ENCODE measurements around the gene FNDC3B.

FNDC3B gene

DNA sequence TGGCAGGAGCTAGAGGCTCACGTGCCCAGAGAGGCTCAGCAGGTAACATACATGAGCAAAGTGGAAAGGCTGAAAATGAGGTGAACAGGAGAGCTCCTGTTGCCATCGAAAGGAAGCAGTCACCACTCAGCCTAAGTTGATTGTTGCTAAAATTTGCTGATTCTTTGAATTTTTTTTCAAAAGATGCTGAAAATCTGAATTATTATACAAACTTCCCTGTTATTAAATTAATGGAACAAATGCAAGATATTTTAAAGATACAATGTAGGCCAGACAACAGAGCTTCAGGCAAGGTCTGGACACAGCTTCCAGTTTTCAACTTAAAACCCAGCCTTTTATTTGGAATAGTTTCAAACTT lies 257.6 kb downstream of the FNDC3B start:
- DNase-seq: no peak

DNA sequence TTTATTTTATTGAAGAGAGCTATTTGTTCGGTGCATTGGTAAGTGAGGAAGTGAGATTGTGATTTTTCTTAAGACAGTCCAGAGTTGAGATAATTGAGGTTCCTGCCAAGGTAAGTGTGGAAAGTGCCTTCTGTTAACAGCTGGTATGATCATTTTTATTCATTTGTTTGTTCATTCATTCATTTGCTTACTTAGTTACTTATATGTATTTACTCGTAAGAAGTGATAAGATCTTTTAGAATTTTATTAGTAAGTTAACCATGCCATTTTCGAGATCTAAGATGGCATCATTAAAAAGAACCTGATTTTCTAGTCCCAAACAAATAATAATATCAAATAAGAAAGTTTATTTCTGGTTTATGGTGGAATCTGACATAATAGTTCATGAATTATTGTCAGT lies 258.9 kb downstream of the FNDC3B start:
- no peak for DNase-seq

DNA sequence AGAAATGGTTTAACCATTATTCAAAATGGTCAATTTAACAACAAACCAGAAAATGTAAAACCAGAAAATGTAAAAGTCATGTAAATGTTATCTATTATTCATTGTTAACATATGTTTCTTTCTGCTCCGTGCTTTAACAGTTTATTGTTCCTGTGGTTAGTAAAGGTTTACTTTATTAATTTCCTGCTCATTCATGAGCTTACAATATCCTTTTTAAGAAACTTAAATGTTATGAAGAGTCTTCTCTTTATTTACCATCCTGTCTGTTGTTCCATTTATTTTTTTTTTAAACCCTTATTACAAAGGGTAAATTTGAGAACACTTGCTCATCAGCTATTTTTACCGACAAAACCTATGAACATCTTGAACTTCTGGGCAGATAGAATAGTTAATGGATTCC lies 260.8 kb downstream of the FNDC3B start:
- no peak for DNase-seq

DNA sequence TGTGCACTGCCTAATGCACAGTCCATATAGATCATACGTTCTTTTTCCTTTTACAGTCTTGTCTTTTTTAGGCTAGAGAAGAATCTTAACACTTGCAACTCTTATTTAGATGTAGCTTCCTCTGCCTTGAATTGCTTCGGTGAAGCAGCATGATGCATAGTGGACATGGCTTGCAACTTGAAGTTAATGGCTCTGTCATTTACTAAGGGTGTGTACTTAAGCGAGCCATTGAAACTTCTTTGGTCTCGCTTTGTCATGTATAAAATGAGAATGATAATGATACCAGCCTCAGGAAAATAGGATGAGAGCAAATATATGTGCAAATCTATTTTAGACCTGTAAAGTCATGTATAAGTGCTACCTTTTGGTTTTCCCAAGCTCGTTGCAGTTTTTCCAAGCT lies 261.5 kb downstream of the FNDC3B start:
- DNase-seq: no peak

DNA sequence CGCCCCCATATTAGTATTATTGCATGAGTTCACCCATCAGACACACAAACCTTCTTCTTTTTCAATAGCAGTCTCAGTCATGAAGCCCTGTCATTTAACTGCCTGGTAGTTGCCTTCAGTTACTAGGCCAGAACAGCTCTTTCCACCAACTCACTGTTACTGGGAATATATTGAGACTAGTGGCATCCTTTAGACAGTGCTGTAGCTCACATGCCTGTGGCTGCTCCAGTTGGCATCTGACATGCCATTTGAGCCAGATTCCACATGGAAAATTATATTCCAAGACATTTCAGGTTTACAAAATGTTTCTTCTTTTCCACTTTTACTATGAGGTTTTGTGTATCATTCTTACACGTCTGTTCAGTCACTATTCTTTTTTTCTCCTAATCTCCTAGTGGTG lies 262.8 kb downstream of the FNDC3B start:
- no peak for DNase-seq

DNA sequence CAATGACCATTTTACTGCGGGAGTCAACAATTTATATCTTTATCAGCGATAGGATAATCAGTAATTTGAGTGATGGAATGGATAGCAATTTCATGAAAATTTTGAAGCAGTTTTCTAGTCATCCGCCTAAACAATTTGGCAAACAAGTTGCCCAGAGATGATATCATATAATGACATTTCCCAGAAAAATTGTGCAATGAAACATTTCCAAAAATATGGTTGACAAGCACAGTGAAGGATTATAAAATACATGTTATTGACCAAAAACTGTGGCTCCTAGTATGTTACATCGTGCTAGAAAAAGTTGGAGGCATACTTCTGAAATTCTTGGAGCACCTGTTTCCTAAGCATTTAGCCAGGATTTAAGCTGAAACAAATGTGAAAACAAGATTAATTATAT lies 263.8 kb downstream of the FNDC3B start:
- DNase-seq: no peak

DNA sequence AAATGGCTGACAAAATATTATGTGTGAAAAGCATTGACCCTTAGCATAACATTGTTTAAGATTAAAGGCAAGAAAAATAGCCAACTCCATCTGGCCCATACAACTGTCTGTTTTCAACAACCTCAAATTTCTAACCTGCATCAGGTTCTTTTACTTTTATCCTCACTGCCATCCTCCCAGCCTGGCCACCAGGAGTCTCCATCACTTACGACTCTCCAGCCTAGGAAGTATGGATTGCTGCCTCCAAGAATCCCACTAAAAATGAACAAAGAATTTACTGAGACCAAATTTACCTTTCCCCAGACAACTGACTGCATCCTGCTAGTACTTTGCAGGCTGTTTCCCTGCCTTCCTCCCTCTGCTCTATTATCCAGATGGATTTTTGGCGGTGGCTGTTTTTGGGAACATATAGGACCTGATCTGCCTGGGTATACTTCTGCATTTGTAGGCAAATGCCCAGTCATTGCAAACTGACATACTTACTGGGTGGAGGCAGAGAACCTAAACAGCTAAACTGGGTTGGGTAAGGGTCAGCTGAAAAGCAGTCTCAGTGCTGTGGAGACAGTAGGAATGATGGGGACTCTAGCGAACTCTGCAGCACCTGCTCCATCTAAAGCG lies 264.7 kb downstream of the FNDC3B start:
- no peak for DNase-seq

DNA sequence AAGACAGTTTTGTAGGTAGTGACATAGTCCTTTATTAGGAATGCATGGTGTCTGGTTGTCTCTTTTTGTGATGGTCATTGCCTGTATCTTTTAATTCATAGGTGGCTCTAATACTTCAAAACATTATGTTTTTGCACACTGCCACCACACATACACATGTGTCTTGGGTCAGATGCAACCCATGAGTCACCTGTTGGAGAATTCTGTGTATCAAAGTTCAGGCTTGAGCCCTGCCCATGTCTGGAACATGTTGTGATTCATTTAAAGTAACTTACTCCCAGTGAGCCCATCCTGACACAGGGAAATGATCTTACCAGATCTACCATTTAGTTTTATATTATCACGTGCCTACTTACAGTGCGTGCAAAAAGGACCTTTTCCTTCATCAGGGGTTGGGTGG lies 266.2 kb downstream of the FNDC3B start:
- no peak for DNase-seq

DNA sequence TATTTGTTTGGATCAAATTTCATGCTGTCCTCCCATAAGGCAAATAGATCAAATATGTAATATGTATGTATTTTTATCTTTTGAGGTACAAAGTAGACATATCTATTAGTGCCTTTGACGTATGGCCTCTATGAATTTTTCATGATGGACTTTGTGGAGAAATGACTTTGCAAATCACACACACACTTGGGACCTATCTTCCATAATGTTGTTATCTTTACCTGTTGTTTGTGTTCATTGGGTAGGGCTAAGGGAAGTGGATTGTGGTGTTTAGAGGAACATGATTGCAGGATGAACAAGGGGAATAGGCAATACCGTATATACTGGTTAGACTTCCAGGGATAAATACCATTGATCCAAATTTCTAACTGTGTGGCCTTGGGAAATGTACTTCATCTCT lies 266.6 kb downstream of the FNDC3B start:
- no peak for DNase-seq

DNA sequence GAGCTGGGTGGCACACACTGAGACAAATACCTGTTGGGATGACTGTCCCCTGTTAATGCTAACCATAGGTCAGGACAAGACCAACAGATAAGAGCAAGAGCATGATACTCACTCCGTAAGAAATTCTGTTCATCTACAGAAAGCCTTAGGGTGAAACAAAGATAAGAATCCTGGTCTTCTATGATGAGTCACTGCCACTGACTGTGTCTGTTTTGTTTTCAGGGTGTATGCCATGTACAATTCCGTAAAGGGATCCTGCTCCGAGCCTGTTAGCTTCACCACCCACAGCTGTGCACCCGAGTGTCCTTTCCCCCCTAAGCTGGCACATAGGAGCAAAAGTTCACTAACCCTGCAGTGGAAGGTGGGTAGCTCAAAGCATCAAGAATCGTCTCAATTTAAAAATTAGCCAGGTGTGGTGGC lies 267.8 kb downstream of the FNDC3B start:
- no peak for DNase-seq

DNA sequence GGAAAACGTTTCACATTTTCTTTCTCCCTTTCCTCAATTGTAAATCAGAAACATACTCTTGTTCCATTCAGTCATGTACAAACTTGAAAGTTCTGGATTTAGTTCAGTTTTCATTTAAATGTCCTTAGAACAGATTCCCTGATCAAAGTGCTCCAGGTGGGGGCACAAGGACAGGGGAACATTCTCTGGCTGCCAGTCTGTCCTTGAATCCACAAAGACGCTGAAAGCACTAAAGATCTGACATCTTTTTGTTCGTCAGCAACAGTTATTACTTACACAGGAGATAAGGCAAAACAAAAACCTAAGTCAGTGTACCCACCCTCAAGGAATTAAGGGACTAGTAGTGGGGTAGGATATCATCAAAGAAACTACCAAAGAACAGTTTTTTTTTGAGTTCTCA lies 269.7 kb downstream of the FNDC3B start:
- no peak for DNase-seq

DNA sequence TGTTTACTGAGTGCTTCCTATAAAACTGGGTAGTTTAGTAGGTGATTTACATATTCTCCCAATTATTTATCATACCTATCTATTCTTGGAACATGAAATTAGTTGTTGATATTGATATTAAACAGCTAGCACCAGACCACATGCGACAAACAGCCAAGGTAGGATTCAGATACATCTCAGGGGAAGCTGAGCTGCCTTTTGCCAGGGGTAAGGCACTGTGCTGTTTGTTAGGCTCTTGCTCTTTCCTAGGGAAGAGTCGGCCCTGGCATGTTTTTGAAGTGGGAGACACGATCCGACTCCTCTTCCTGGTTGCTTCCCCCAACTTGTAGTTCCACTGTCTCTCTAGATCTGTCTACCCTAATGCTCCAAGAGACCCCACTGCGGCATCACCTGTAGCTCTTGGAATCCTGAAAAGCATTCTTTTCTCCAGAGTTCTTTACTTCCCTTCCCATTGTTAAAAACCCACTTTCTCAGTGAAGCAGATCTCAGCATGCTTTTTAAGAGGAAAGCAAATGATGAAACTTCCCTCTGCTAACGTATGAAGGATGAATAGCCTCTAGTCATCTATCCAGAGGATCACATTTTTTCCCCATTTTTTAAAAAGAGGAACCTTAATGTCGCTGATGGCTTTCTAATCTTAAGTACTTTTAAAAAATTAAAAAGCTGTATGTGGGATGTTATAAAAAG lies 270.5 kb downstream of the FNDC3B start:
- no peak for DNase-seq

DNA sequence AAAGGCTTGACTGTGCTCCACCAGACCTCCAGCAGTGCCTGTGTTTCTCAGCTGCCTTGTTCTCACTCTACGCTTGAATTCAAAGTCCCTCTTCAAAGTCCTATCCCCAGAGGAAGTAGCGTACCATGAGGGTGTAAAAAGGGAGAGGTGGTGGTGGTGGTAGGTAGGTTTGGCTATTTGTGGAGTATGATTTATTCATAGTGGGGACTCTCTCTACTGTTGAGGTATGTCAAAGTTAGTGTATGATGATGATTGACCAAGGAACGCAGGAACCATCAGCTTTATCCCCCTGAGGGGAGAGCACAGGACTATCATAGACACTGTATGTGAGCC lies 271.0 kb downstream of the FNDC3B start:
- DNase-seq: no peak

DNA sequence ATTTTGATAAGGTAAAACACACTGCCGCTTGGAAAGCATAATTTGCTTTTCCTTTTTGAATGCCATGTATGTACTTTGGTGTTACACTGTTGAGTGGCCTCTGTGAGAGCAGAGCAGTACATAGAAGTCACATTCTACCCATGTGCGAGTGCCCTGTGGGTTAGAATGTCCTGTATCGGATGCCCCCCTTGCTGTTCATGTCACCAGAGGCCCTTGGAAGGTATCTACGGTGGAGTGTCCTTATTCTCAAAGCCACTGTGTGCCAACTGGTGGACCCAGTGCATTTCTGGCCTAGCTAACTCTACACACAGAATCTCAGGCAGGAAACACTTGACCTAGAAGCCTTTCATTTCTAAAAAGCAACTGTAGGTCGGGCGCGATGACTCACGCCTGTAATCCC lies 271.8 kb downstream of the FNDC3B start:
- DNase-seq: no peak

DNA sequence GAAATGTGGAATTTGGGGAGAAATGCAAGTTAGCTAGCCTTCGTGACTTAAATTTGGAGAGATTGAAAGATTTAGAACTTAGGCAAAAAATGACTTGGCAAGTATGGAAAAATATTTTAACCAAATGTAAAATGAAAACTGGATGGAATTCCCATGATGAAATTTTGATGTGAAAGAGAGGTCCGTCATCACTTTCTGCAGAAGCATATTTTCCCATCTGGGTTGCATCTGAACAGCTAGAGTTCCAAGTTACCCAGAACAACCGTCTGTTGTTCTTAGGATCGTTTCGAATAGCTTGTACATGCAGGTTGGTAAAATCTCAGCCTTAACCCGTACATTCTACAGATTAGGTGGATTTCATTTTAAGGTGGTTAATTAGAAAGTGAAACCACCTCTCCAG lies 272.6 kb downstream of the FNDC3B start:
- no peak for DNase-seq

DNA sequence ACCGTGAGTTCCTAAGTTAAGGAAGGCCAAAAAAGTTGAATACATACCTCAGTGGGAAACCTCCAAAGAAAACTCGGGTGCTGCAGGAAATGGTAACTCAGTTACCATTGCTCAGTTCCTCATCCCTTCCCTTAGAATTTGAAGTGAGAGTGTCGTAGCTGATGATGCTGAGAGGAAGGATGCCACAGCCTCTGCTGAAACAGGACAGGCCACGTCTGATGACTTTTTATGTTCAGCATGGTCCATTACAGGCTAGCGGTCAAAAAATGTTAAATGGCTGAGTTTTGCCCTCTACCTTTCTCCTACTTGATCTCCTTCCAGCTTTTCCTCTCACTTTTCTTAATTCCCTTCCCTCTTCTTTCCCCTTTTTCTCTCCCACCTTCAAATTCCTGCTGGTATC lies 273.3 kb downstream of the FNDC3B start:
- no peak for DNase-seq

DNA sequence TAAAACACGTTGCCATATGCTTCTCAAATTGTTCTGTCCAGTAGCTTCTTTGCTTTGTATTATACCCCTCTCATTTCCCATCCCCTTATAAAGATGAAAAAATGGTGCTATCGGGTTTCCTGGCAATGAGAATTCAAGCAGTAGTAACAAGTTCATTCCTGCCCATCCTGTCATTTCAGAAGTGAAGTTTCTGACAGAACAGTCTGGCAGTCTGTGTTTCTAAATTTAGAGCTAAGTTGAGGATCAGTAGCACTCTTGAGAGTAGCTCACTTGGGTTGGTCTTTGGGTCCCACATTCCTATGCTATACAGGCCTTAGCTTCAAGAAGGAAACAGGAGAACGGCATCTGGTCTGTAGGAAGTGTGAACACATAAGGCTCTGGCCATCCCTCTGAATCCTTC lies 274.3 kb downstream of the FNDC3B start:
- no peak for DNase-seq

DNA sequence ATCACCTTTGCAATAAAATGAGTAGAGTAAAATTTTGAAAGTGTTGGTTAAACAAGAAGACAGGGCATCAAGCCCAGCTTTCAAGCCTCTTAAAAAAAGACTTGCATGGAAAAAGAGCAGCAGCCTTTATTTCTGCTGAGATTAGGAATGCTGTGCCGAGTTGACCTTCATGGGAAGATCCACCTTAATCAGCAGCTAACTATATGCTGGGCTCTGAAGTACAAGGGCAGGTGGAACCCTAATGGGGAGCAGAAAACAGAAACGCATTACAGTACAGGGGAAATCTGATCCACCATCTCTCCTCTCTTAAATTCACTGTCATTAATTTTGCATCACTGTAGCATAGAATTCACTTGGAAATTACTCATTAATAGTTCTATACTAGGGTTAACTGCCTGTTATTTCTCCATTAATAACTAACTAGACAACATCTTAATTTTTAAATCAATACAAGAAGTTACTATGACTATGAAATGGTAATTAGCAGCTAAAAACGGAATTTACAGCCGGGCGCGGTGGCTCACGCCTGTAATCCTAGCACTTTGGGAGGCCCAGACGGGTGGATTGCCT lies 275.3 kb downstream of the FNDC3B start:
- no peak for DNase-seq

DNA sequence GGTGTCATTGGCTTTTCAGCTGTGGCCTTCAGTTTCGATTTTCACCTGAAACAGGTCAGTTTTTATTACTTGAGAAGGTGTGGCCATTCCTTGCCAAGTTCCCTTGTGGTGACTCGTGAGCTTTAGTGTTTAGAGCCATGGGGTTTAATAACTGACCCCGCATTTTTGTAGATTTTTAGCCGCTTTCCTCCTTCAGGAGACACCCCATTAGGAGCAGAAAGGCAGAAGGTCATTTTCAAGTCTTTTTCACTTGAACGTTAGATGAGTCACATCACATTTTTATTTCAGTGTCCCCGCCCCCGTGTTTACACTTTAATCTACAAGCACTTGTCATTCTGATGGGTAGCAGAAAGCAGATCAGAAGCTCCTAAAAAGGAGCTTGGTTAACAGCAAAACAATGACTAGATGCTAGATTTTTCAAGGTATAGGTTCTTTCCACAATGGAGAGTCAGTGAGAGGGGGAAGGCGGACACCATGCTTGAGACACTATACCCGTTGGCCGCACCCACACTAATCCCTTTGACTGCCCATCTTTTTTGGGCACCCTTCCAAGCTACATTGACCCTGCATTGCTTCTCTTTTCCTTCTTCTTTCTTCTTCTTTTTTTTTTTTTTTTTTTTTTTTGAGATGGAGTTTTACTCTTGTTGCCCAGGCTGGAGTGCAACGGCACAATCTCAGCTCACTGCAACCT lies 276.2 kb downstream of the FNDC3B start:
- no peak for DNase-seq

DNA sequence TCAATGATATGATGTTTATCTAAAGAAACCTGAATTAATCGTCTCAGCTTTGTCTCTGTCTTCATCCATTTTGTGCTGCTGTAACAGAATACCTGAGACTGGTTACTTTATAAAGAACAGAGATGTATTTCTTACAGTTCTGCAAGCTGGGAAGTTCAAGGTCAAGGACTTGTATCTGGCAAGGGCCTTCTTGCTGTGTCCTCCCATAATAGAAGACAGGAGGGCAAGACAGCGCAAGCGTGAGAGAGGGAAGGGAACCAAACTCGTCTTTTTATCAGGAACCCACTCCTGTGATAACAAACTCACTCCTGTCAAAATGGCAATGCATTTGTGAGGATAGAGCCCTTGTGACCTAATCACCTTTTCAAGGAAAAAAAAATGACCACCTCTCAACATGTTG lies 277.4 kb downstream of the FNDC3B start:
- DNase-seq: no peak

DNA sequence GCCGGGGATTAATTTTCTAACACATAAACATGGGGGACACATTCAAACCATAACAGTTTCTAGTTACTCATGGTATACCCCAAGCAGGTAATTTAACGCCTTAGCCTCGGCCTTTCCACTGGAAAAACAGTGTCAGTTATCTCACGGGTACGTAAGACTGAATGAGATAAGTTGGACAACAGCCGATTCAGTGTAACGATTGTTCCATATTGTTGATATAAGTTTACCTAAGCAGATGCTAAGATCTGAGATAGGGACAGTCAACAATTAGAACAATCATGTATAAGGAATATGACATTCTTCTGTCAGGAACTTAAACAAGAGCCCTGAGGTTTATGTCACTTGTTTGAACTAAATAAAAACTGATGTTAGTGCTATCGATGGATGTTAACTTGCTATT lies 278.1 kb downstream of the FNDC3B start:
- no peak for DNase-seq

DNA sequence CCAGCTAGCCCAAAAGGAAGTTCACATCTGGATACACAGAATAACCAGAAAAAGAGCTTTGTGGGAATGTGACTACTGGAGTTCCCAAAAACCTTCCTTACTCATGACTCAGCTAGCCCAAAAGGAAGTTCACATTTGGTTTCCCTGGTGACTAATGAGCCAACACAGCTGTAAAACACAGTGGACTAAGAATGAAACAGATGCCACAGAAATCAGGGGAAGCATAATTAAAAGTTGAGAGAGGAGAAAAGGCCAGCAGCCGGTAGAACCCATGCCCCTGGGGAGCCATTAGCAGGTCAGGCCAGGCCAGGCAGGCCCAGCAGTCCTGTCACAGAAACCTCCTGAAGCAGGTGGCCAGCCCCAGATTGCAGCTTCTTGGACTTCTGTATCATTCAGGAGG lies 278.6 kb downstream of the FNDC3B start:
- DNase-seq: no peak

DNA sequence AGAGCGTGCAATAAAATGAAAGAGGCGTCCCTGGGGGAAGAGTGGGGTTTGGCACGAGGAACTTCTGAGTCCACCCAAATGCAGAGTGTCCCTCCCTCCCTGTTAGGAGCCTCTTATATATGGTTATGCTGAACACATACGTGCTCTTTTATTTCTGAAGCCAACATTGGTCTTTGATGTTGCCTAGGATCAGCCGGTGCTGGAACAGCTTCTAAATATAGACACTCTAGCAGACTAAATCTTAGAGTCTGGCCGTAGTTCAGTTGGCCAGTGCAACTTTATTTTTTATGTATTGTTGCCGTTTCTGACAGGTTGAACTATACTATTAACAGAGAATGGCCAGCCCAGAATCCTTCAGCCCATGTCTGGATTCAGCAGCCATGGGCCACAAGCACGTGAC lies 280.2 kb downstream of the FNDC3B start:
- DNase-seq: no peak

DNA sequence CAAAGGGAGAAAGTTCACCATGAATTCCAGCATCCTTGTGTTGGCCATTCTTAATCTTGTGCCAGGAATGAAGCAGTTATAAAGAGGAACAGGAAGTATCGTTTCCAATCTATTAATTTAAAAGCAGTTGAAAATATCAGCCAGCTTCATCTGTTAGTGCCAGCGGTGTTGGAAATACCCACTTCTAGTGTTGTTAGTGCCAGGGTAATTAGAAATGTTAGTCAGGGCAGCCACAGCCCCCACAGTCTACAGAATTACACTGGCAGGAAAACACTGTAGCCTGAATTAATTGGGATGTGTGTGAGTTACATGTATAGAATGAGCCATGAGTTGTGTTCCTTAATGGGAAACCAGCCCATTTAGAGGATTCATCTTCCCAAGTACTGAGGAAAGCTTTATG lies 281.1 kb downstream of the FNDC3B start:
- no peak for DNase-seq

DNA sequence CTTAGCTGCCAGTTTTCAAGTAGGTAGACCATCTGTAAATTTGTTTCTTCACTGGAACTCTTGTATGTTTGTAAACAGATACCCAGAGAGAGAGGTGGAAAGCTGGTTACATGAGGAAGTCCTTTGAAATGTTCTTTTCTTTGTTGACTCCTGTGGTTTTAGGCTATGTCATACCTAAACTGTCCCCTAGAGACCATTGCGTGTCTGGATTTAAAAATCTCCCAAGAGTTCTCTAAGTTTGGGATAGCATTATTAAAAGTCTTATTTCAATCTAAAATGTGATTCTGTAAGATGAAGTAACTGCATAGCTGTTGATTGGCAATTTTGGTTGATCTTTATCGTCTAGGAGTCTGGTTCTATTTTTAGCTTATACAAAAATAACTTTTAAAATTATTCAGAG lies 281.7 kb downstream of the FNDC3B start:
- DNase-seq: no peak

Measured in stimulated activated CD4-positive, alpha-beta T cell treated with anti-CD3 and anti-CD28 coated beads, Interleukin-4, amount 100 ng/mL, for 4 hours (primary cell).